RWPE1 (cell line): ENCODE measurements around the gene LPIN2.
"Not testable (repeated sequence)": the region's sequence is repeated elsewhere in the genome, so short reads cannot be mapped to it uniquely, and the experiment has no call there.

ENCODE experiments used
- CTCF ChIA-PET: fragments of 350-600 bp; sonication (Branson Sonifier 250); formaldehyde crosslinking; extraction: SDS; loops from one replicate; lab custom pipeline; 2021; lab: Yijun Ruan, JAX
- POLR2A ChIA-PET: fragments of 400-600 bp; formaldehyde crosslinking; extraction: SDS; loops from one replicate; lab custom pipeline; 2020; ENCODE audit warnings: antibody characterized with exemption; ENCODE audit not compliant: low non-redundant PET; lab: Yijun Ruan, JAX
- DNase-seq: peaks from one replicate; pipeline ENCODE4 v3.0.0; 2012; ENCODE audit warnings: low spot score
- H3K27ac ChIP-seq: fragments of 450-650 bp; 2 replicates; pipeline ENCODE4 v1.5.1; 2017
- TF ChIP-seq, protein P1 (sequence below): fragments of 450-650 bp; conservative IDR thresholded peaks from 2 replicates; pipeline ENCODE4 v1.5.1; 2017; ENCODE audit warnings: low read depth, mild to moderate bottlenecking

The LPIN2 gene

DNA sequence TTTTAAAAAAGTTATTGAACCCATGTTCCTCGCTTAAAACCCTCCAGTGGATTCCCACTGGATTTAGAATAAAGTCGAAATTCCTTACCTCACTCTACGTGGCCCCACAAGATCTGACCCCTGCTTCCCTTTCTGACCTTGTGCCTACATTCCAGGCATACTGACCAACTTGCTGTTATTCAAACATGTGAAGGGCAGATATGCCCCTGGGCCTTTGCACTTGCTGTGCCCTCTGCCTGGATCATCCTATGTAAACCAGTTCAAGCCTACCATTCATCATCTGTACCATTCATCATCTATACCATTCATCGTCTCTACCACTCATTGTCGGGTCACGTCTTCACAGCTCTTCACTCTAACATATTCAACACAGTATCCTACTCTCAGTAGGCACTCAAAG lies 41.3 kb upstream of the LPIN2 start:
- POLR2A ChIA-PET: no interaction called here
- H3K27ac ChIP-seq: no peak overlapping the region
- TF ChIP-seq, protein P1, sequence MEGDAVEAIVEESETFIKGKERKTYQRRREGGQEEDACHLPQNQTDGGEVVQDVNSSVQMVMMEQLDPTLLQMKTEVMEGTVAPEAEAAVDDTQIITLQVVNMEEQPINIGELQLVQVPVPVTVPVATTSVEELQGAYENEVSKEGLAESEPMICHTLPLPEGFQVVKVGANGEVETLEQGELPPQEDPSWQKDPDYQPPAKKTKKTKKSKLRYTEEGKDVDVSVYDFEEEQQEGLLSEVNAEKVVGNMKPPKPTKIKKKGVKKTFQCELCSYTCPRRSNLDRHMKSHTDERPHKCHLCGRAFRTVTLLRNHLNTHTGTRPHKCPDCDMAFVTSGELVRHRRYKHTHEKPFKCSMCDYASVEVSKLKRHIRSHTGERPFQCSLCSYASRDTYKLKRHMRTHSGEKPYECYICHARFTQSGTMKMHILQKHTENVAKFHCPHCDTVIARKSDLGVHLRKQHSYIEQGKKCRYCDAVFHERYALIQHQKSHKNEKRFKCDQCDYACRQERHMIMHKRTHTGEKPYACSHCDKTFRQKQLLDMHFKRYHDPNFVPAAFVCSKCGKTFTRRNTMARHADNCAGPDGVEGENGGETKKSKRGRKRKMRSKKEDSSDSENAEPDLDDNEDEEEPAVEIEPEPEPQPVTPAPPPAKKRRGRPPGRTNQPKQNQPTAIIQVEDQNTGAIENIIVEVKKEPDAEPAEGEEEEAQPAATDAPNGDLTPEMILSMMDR: no peak
- CTCF ChIA-PET: interaction anchor here (1.0 kb wide), 1 partner anchor 9 kb away, joined by 3 read pairs; no protein-coding TSS in a partner anchor
- no peak for DNase-seq

DNA sequence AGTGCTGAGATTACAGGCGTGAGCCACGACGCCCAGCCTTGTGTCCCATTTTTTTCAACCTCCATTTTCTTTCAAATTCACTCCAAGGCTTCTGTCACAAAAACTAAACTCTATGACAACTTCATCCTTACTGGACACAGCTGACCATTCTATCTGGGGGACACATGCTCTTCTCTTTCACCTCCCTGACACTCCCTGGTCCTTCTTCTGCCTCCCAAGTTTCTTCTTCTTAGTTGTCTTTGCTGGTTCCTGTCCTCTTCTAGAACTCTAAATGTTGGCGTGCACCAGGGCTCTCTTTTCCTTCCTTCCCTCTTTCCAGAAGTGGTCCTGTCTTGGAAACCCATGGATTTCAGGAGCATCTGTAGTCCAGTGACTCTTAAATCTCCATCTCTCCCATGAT lies 40.1 kb upstream of the LPIN2 start:
- TF ChIP-seq, protein P1: no peak
- POLR2A ChIA-PET: no interaction called here
- no peak for DNase-seq
- CTCF ChIA-PET: no interaction called here
- no peak overlapping the region for H3K27ac ChIP-seq

DNA sequence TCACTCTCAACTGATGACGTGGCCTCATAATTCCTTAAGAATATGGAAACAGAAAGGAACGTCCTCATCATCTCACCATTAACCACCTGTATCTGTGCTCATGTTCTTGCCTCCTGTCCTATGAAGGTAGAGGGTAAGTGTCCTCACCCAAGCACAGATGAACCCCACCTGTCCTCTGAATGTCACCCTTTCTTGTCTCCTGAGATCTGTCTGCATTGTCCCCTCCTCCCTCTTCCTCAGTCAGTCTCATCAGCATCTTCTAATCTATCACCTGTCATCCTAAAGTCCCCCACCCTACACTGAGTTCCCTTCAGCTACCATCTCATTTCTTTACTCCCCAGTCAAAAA lies 39.4 kb upstream of the LPIN2 start:
- TF ChIP-seq, protein P1: no peak
- POLR2A ChIA-PET: no interaction called here
- CTCF ChIA-PET: interaction anchor here (1.3 kb wide), 1 partner anchor 11 kb away, joined by 3 read pairs; no protein-coding TSS in a partner anchor
- no peak for DNase-seq
- no peak overlapping the region for H3K27ac ChIP-seq

DNA sequence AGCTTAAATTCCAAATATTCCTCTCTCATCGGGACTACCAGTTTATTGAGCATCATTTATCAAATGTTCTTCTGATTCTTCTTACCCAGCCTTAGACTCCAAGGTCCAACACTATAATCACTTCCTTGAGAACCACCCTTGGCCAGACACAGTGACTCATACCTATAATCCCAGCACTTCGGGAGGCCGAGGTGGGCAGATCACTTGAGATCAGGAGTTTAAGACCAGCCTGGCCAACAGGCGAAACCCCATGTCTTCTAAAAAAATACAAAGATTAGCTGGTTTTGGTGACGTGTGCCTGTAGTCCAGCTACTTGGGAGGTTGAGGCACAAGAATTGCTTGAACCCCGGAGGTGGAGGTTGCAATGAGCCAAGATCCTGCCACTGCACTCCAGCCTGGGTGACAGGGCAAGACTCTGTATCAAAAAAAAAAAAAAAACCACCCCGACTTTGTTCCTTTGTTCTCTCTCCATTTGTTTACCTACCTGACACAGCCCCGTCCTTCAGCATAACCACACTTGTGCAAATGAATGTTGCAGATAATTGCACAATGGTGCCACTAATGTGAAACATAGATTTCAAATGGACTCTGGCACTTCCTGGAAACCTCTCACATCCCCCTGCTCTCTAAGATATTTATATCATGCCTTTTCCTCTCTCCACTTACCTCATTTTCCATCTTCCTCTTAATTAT lies 38.9 kb upstream of the LPIN2 start:
- POLR2A ChIA-PET: no interaction called here

DNA sequence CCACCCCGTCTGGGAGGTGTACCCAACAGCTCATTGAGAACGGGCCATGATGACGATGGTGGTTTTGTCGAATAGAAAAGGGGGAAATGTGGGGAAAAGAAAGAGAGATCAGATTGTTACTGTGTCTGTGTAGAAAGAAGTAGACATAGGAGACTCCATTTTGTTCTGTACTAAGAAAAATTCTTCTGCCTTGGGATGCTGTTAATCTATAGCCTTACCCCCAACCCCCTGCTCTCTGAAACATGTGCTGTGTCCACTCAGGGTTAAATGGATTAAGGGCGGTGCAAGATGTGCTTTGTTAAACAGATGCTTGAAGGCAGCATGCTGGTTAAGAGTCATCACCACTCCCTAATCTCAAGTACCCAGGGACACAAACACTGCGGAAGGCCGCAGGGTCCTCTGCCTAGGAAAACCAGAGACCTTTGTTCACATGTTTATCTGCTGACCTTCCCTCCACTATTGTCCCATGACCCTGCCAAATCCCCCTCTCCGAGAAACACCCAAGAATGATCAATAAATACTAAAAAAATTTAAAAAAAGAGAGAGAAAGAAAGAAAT lies 37.0 kb upstream of the LPIN2 start:
- CTCF ChIA-PET: interaction anchor here (1.0 kb wide), 1 partner anchor 13 kb away, joined by 6 read pairs; no protein-coding TSS in a partner anchor
- POLR2A ChIA-PET, DNase-seq, H3K27ac ChIP-seq: not testable (repeated sequence)

More for the DNA sequence above, 38.9 kb upstream of the LPIN2 start:
- no peak overlapping the region for H3K27ac ChIP-seq
- TF ChIP-seq, protein P1: no peak
- no peak for DNase-seq
- CTCF ChIA-PET: interaction anchor here (0.7 to 1.3 kb wide), 2 partner anchors 11 to 1928 kb away, joined by 3 to 4 read pairs; no protein-coding TSS in a partner anchor

DNA sequence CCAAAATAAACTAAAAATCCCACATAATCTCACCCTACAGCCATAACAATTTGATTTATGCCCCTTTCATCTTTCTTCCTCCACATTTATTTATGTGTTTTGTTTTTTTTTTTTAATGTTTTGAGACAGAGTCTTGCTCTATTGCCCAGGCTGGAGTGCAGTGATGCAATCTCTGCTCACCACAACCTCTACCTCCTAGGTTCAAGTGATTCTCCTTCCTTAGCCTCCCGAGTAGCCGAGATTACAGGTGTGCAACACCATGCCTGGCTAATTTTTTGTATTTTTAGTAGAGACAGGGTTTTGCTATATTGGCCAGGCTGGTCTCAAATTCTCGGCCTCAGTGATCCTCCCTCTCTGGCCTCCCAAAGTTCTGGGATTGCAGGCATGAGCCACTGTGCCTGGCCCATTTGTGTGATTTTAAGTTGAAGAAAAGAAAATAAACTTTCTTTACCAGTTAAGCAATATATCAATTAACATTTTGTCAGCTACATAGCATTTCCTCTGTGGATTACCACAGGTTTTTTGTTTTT lies 35.9 kb upstream of the LPIN2 start:
- H3K27ac ChIP-seq: no peak overlapping the region
- CTCF ChIA-PET: no interaction called here
- TF ChIP-seq, protein P1: no peak
- POLR2A ChIA-PET: no interaction called here
- DNase-seq: no peak

DNA sequence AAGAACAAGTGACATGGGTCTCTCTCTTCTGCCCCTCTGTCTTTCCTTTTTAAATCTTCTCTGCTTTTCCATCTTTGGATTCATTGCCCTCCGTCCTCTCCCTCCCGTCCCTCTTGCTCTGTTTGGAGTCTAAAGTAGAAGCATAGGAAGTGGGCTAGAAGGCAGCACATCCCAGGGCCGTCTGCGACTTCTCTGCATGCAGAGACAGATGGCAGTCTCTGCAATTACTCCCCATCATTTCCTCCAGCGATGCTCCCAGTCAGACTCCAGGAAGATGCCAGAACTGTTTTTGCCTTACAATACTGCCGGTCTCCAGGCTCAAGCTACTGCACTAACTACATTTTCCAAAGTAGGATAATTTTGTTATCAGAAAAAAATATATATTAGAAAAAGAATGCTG lies 35.2 kb upstream of the LPIN2 start:
- TF ChIP-seq, protein P1: no peak
- DNase-seq: no peak
- no peak overlapping the region for H3K27ac ChIP-seq
- ChIA-PET POLR2A (no interaction called here), CTCF (no interaction called here)
